Spleen (tissue), 7 donors: Measurements from ENCODE around the gene SLC12A1.

ENCODE experiments used
- CTCF ChIP-seq, 11 experiments: fragments of 200-600 bp in 7 of 11; fragments of 450-650 bp in 4 of 11; sonication (generic) in 4 of 11; IDR thresholded peaks in 8 of 11; conservative IDR thresholded peaks in 3 of 11; 1 replicate in 7 of 11; 2 replicates in 4 of 11; pipeline versions ENCODE4 v1.4.0 to v1.8.0; 2016 to 2021; ENCODE audit warnings: antibody characterized with exemption in 11 of 11, inconsistent platforms in 4 of 11, mild to moderate bottlenecking in 1 of 11
- POLR2AphosphoS5 ChIP-seq, 3 donors: sonication (generic); formaldehyde crosslinking; IDR thresholded peaks; one replicate each; pipeline ENCODE4 v1.5.1; 2017; ENCODE audit warnings: antibody characterized with exemption in 3 of 3
- donor health status: DM: no; HTN: no; CAD: no; lungs with moderate emphysema.
- donor health status: DM: no; HTN: no; CAD: no.
- donor health status: DM: no; HTN: no; CAD: no.

- TF ChIP-seq CTCF (IDR thresholded peaks at IDR 0.05 in 8 of 11, conservative IDR thresholded peaks at IDR 0.05 in 3 of 11) (no peak), POLR2AphosphoS5 (IDR thresholded peaks at IDR 0.05) (no peak)
Observed at GRCh38 chr15:48283396-48284145, 77.5 kb downstream of the SLC12A1 start.
